Myocyte (in vitro differentiated cells): ENCODE results near the gene SMIM24. TPM values are rescaled to one million over a fixed set of nuclear protein-coding genes. Genes with fewer than 3 reads are reported as not detected.
"Not testable (repeated sequence)": the region's sequence is repeated elsewhere in the genome, so short reads cannot be mapped to it uniquely, and the experiment has no call there.

Source experiments
- DNase-seq: peaks from one replicate; pipeline ENCODE4 v3.0.0-alpha.2; 2012; ENCODE audit warnings: low read depth
- total RNA-seq: library from RNA; depleted of rRNA; stranded (reverse); fragments of >200 nt; gene quantifications from 2 replicates; pipeline ENCODE4 v1.2.3, GENCODE V29; 2014

The SMIM24 gene
- total RNA-seq, 1 donor from 2014 or later, result not detected

DNA sequence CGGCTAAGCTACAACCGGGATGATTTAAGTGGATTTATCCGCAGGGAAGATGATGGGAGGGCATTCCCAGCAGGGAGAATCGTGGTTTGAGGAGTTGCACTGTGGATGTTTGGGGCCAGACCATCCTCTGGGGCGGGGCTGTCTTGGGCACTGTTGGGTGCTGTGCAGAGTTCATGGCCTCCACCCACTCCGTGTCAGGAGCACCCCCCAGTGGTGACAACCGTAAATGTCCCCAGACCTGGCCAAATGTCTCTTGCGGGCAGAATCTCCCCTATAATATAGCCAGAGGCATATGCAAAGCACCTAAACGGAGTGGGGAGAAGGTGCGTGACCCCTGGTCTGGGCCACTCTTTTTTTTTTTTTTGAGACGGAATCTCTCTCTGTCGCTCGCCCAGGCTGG, 40.2 kb downstream of the SMIM24 start:
- DNase-seq, result peak; percentile 46

- DNase-seq, result peak; percentile 92
These were observed 45.4 kb downstream of the SMIM24 start for GRCh38 chr19:3434630-3435553.

- DNase-seq, result no peak
These were observed 46.4 kb downstream of the SMIM24 start for GRCh38 chr19:3433805-3434540.

DNA sequence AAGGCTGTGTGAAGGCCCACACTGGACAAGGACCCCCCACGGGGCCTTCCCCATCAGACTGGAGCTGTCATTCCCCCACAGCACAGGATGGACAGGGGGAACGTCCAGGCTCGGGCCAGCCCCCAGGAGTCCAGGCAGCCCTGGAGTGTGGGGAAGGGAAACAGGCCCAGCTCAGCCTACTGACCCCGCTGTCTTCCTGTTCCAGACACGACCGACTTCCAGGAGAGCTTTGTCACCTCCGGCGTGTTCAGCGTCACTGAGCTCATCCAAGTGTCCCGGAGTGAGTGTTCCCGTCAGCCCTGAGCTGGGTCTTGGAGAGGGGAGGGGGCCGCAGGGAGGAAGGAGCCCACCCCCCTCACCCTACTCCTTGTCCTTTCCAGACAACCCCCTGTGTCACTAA, 47.0 kb downstream of the SMIM24 start:
- DNase-seq, result no peak

DNA sequence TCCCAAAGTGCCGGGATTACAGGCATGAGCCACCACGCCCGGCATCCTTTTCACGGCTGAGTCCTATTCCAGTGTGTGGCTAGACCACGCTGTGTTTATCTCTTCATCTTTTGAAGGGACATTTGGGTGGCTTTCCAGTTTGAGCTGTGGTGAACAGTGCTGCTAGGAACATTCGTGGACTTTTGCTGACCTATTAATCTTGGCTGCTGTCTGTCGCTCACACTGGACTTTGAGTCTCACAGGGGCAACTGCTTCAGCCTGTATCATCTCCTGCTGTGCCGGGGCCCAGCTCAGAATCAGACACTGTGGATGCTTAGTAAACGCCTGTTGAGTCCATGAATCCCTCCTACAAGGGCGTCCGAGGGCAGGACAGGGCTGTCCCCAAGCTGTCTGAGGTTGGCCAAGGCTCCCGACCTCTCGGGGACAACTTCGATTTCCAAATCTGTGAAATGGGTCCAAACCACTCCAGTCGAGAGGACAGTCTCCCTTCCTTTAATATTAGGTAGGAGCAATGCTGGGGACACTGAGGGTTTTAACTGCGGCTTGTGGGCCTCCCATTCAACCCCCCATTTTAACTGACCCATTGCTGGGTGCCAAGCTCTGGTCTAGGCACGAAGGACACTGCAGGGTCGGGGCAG, 48.4 kb downstream of the SMIM24 start:
- no peak for DNase-seq

DNA sequence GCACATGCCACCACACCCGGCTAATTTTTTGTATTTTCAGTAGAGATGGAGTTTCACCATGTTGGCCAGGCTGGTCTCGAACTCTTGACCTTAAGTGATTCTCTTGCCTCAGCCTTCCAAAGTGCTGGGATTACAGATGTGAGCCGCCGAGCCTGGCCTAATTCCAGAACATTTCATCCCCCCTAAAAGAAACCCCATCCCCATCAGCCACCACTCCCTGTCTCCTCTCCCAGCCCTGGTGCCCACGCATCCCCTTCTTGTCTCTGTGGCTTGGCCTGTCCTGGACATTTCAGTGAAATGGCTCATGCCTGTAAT, 50.0 kb downstream of the SMIM24 start:
- not testable (repeated sequence) for DNase-seq

GRCh38 chr19:3426433-3426832, 53.9 kb downstream of the SMIM24 start:
- DNase-seq, result no peak

Other genes with a start within 250 kb of the SMIM24 start
- gene NFIC, start 113.9 kb downstream of the SMIM24 start, total RNA-seq, result 71.4 and 82.9 TPM in 2 replicates
- not detected in 2 replicates for gene SMIM44, start 2.9 kb upstream of the SMIM24 start, total RNA-seq
- gene DOHH, start 20.1 kb upstream of the SMIM24 start, total RNA-seq, result 17.5 and 24.1 TPM in 2 replicates
- 33.8 and 49.4 TPM in 2 replicates for gene FZR1, start 25.8 kb upstream of the SMIM24 start, total RNA-seq
- gene TEKTIP1, start 58.6 kb upstream of the SMIM24 start, total RNA-seq, result not detected in 2 replicates
- gene MFSD12, start 77.1 kb upstream of the SMIM24 start, total RNA-seq, result 107 and 146 TPM in 2 replicates
- gene HMG20B, start 92.4 kb upstream of the SMIM24 start, total RNA-seq, result 99.9 and 102 TPM in 2 replicates
- gene GIPC3, start 105.0 kb upstream of the SMIM24 start, total RNA-seq, result 0.19 and 0.31 TPM in 2 replicates
- gene TBXA2R, start 126.3 kb upstream of the SMIM24 start, total RNA-seq, result 0.16 and 0.26 TPM in 2 replicates
- 33.8 and 34.9 TPM in 2 replicates for gene CACTIN, start 146.3 kb upstream of the SMIM24 start, total RNA-seq
- 17.9 and 22.8 TPM in 2 replicates for gene PIP5K1C, start 219.9 kb upstream of the SMIM24 start, total RNA-seq
- gene TJP3, start 227.9 kb upstream of the SMIM24 start, total RNA-seq, result not detected in 2 replicates